Tibial nerve (tissue), 4 donors: Measurements from ENCODE around the gene BAK1. TPM values are rescaled to one million over a fixed set of nuclear protein-coding genes. Genes with fewer than 3 reads are reported as not detected.
A peak's percentile ranks its signal among the peaks of the same experiment; 100 is the strongest.

Source experiments
- DNase-seq, 2 donors: peaks; one replicate each; pipeline ENCODE4 v3.0.0-alpha.2; 2019; ENCODE audit warnings: low spot score in 2 of 2
- H3K27ac ChIP-seq, 4 donors: fragments of 200-600 bp; sonication (generic) in 3 of 4; one replicate each; pipeline ENCODE4 v1.5.1; 2017 to 2019; ENCODE audit warnings: mild to moderate bottlenecking in 1 of 4
- H3K27me3 ChIP-seq, 2 donors: fragments of 200-600 bp; sonication (generic) in 1 of 2; one replicate each; pipeline versions ENCODE4 v1.5.1 to v1.6.0; 2017 to 2019
- H3K36me3 ChIP-seq, 3 donors: fragments of 200-600 bp; sonication (generic); one replicate each; pipeline ENCODE4 v1.5.1; 2018 to 2019
- H3K4me1 ChIP-seq, 4 donors: fragments of 200-600 bp; sonication (generic) in 3 of 4; one replicate each; pipeline ENCODE4 v1.5.1; 2017 to 2019
- H3K4me3 ChIP-seq, 4 donors: fragments of 200-600 bp; sonication (generic) in 3 of 4; one replicate each; pipeline ENCODE4 v1.5.1; 2017 to 2019; ENCODE audit warnings: mild to moderate bottlenecking in 1 of 4, moderate library complexity in 1 of 4
- H3K9me3 ChIP-seq, 4 donors: fragments of 200-600 bp; sonication (generic) in 3 of 4; one replicate each; pipeline ENCODE4 v1.5.1; 2017 to 2019
- EP300 ChIP-seq, 2 donors: sonication (generic); formaldehyde crosslinking; IDR thresholded peaks; one replicate each; pipeline ENCODE4 v1.6.1; 2017; ENCODE audit warnings: antibody characterized with exemption in 2 of 2, mild to moderate bottlenecking in 1 of 2
- POLR2A ChIP-seq, 2 donors: fragments of 450-650 bp; IDR thresholded peaks; one replicate each; pipeline ENCODE4 v1.6.1; 2017; ENCODE audit warnings: antibody characterized with exemption in 2 of 2, mild to moderate bottlenecking in 2 of 2, moderate library complexity in 2 of 2
- WGBS, 2 donors: methylation state at CpG; one replicate each; pipeline ENCODE4 v1.1.5; 2018; 5-methylcytosine and 5-hydroxymethylcytosine counted together
- total RNA-seq, 4 donors: library from RNA; depleted of rRNA; stranded (reverse); fragments of >200 nt; gene quantifications; one replicate each; pipeline ENCODE4 v1.1.0, GENCODE V29; 2016
- TF ChIP-seq, protein P1 (sequence below), 5 experiments: fragments of 200-600 bp in 3 of 5; fragments of 450-650 bp in 2 of 5; sonication (generic) in 3 of 5; IDR thresholded peaks; one replicate each; pipeline ENCODE4 v1.5.1; 2016 to 2019; ENCODE audit warnings: antibody characterized with exemption in 5 of 5, mild to moderate bottlenecking in 3 of 5, moderate library complexity in 2 of 5

Gene BAK1
- total RNA-seq, 4 donors from 2014 or later: 7.9 to 15.3 (median 10.1) TPM

DNA sequence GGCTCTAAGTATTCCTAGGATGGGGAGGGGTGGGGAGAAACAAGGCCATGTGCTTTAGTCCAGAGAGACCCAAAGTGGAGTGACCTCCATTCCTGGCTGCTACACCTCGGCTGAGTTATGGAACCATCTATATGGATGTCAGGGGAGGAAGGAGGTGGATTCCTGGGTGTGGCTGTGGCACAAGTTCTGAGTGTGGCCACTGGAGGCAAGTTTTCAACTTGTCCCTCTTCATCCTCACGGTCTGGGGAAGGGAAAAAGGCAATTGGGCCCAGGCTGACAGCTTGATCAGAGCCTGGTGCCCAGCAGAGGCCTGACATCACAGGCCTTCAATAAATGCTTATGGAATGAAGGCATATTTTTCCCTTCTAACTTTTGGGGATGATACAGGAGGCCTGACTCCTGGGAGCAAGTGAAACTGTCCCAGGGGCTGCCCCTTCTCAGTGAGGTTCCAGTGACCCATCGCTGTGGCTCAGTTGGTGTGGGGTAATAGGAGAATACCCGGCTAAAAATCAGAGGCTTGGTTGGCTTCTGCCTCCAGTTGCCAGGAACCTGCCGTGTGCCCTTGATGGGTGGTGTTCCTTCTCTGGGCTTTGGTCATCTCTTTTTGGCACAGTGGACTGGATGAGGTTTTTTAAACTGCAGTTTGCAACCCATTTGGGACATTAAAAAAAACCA lies 39.2 kb upstream of the BAK1 start:
- Histone ChIP-seq H3K9me3 (no peaks in the 10 kb centered on the region), H3K4me1 (peaks cover 0 to 54% (median 40%) of the 10 kb centered on the region in 4 donors), H3K27me3 (no peaks in the 10 kb centered on the region), H3K36me3 (peaks cover 0 to 5% (median 0%) of the 10 kb centered on the region in 3 donors), H3K27ac (peak overlapping the region; percentile 86 to 98 (median 94)), H3K4me3 (peak overlapping the region in 1 of 4 donors; percentile 72)
- 38 to 40% methylated on average over 5 of the region's 5 CpGs for WGBS, 2 donors
- DNase-seq: no peak
- TF ChIP-seq EP300 (IDR thresholded peaks at IDR 0.05) (no peak), POLR2A (IDR thresholded peaks at IDR 0.05) (no peak)
- TF ChIP-seq, protein P1, sequence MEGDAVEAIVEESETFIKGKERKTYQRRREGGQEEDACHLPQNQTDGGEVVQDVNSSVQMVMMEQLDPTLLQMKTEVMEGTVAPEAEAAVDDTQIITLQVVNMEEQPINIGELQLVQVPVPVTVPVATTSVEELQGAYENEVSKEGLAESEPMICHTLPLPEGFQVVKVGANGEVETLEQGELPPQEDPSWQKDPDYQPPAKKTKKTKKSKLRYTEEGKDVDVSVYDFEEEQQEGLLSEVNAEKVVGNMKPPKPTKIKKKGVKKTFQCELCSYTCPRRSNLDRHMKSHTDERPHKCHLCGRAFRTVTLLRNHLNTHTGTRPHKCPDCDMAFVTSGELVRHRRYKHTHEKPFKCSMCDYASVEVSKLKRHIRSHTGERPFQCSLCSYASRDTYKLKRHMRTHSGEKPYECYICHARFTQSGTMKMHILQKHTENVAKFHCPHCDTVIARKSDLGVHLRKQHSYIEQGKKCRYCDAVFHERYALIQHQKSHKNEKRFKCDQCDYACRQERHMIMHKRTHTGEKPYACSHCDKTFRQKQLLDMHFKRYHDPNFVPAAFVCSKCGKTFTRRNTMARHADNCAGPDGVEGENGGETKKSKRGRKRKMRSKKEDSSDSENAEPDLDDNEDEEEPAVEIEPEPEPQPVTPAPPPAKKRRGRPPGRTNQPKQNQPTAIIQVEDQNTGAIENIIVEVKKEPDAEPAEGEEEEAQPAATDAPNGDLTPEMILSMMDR (IDR thresholded peaks at IDR 0.05): peak in 2 of 5 experiments; percentile 11 to 16

DNA sequence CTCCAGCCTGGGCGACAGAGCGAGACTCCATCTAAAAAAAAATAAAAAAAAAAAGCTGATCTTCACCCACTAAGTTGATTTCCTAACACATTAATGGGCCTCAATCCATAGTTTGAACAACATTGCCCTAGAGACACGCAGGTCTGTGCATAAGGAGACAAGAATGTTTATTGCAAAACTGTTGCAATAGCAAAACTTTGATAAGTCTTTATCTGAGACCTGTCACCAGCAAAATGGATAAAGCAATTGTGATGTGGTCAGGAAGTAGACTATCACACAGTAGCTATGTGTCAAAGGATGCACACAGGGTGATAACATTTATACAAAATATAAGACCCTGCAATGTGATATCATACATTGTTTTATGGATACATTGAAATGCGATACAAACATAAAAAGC lies 36.8 kb upstream of the BAK1 start:
- no peak for DNase-seq
- Histone ChIP-seq H3K4me1 (peaks cover 0 to 53% (median 34%) of the 10 kb centered on the region in 4 donors), H3K36me3 (no peaks in the 10 kb centered on the region), H3K27ac (no peak overlapping the region), H3K9me3 (peaks cover 0 to 3% (median 0%) of the 10 kb centered on the region in 4 donors), H3K4me3 (no peak overlapping the region), H3K27me3 (no peaks in the 10 kb centered on the region)
- no peak for TF ChIP-seq EP300 (IDR thresholded peaks at IDR 0.05)
- no peak for TF ChIP-seq POLR2A (IDR thresholded peaks at IDR 0.05)
- TF ChIP-seq, protein P1 (IDR thresholded peaks at IDR 0.05): no peak
- 87% methylated on average over 4 of the region's 4 CpGs; no CpG with 5 or more reads in 1 of the 2 donors for WGBS, 2 donors

DNA sequence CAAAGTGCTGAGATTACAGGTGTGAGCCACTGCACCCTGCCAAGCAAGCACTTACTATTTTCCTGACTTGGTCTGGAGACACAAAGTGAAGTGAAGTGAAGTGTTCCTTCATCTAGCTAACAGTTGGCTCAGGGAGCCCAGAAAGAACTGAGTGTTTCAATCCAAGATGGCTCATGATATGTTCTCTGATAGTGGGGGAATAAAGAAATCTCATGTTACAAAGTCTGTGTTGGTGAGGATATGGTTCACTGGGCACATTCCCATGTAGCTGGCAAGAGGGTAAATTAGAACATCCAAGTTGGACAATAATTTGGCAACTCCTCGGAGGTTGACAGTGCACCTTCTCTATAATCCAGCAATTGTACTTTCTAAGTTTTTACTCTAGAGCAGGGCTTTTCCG lies 36.0 kb upstream of the BAK1 start:
- Histone ChIP-seq H3K27me3 (no peaks in the 10 kb centered on the region), H3K4me3 (no peak overlapping the region), H3K4me1 (peaks cover 0 to 57% (median 40%) of the 10 kb centered on the region in 4 donors), H3K27ac (peak overlapping the region in 1 of 4 donors; percentile 3), H3K9me3 (peaks cover 0 to 5% (median 0%) of the 10 kb centered on the region in 4 donors), H3K36me3 (no peaks in the 10 kb centered on the region)
- 83% methylated on average over 2 of the region's 2 CpGs; no CpG with 5 or more reads in 1 of the 2 donors for WGBS, 2 donors
- no peak for DNase-seq
- TF ChIP-seq POLR2A (IDR thresholded peaks at IDR 0.05) (no peak), EP300 (IDR thresholded peaks at IDR 0.05) (no peak)
- TF ChIP-seq, protein P1 (IDR thresholded peaks at IDR 0.05): no peak

DNA sequence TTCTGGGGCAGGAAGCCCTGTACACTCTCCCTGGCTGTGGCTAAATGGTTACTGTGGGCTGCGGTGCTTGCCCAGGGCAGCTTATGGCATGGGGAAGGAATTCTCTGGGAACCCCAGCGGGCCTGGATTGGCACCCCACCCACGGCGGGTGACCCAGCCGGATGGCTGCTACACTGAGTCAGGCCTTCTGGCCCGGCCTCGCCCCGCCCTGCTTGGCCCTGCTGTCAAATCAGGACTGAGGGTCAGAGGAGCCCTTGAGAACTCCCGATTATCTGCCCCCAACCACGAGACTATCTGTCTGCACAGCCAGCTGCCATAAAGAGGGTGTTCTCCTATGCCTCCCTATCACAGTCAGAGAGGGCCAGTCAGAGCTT lies 33.7 kb upstream of the BAK1 start:
- Histone ChIP-seq H3K9me3 (peaks cover 0 to 5% (median 0%) of the 10 kb centered on the region in 4 donors), H3K4me3 (no peak overlapping the region), H3K36me3 (no peaks in the 10 kb centered on the region), H3K27me3 (no peaks in the 10 kb centered on the region), H3K4me1 (peaks cover 0 to 66% (median 50%) of the 10 kb centered on the region in 4 donors), H3K27ac (peak overlapping the region; percentile 21 to 94 (median 58))
- 32 to 37% methylated on average over 5 to 9 of the region's 10 CpGs for WGBS, 2 donors
- no peak for DNase-seq
- TF ChIP-seq EP300 (IDR thresholded peaks at IDR 0.05): peak in 1 of 2 donors; percentile 52
- TF ChIP-seq, protein P1 (IDR thresholded peaks at IDR 0.05): no peak

DNA sequence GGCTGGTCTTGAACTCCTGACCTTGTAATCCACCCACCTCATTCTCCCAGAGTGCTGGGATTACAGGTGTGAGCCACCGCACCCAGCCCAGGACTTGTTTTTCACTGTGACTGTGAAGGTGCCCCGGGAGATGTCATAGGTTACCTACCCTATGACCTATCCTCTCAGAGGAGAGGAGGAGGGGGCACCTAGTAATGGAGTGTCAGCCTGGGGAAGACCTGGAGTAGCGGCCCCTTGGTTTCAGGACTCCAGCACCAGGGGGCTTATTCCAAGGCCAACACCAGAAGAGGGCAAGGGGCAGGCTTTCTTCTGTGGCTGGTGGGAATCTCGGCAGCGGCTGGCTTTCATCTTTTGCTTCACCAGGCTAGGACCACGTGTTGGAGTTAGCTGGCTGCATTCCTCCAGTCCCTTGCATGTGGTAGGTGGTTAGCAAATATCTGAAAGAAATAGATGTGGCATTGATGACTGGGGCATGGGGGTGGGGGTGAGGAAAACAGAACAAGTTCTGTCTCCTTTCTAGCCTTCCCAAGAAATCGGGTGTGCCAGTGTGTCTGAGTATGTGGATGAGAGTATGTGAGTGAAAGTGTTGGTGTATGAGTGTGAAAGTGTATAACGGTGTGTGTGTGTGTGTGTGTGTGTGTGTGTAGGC lies 33.2 kb upstream of the BAK1 start:
- Histone ChIP-seq H3K27ac (peak overlapping the region; percentile 21 to 94 (median 58)), H3K4me1 (peaks cover 0 to 69% (median 54%) of the 10 kb centered on the region in 4 donors)
- 38 to 48% methylated on average over 8 of the region's 8 CpGs for WGBS, 2 donors

More for the DNA sequence above, 33.2 kb upstream of the BAK1 start:
- H3K4me3 ChIP-seq: no peak overlapping the region
- H3K9me3 ChIP-seq: peaks cover 0 to 5% (median 0%) of the 10 kb centered on the region in 4 donors
- no peaks in the 10 kb centered on the region for H3K27me3 ChIP-seq
- DNase-seq: no peak
- TF ChIP-seq, protein P1 (IDR thresholded peaks at IDR 0.05): no peak
- TF ChIP-seq POLR2A (IDR thresholded peaks at IDR 0.05) (no peak), EP300 (IDR thresholded peaks at IDR 0.05) (no peak)
- H3K36me3 ChIP-seq: no peaks in the 10 kb centered on the region
